Muscle layer of duodenum (tissue), 2 donors: ENCODE results near the gene NKG7.

Experiments
- H3K27ac ChIP-seq: one replicate; pipeline ENCODE4 v1.7.0; 2013; ENCODE audit warnings: mild to moderate bottlenecking, low read length
- H3K27me3 ChIP-seq: one replicate; pipeline ENCODE4 v1.7.0; 2013; ENCODE audit warnings: low read depth, mild to moderate bottlenecking, control low read depth, low read length
- H3K36me3 ChIP-seq, 2 donors: one replicate each; pipeline ENCODE4 v1.7.0; 2013; ENCODE audit warnings: low read length in 2 of 2, control low read depth in 1 of 2, mild to moderate bottlenecking in 1 of 2; ENCODE audit not compliant: insufficient read depth in 2 of 2, control insufficient read depth in 1 of 2
- H3K4me1 ChIP-seq, 2 donors: one replicate each; pipeline ENCODE4 v1.7.0; 2013; ENCODE audit warnings: low read length in 2 of 2, mild to moderate bottlenecking in 2 of 2, control low read depth in 1 of 2, moderate library complexity in 1 of 2; ENCODE audit not compliant: insufficient read depth in 2 of 2, control insufficient read depth in 1 of 2
- H3K4me3 ChIP-seq, 2 donors: one replicate each; pipeline ENCODE4 v1.7.0; 2013; ENCODE audit warnings: low read length in 2 of 2, low read depth in 1 of 2, mild to moderate bottlenecking in 1 of 2
- H3K9me3 ChIP-seq, 2 donors: one replicate each; pipeline ENCODE4 v1.7.0; 2013; ENCODE audit warnings: low read length in 2 of 2, control low read depth in 1 of 2, mild to moderate bottlenecking in 1 of 2; ENCODE audit not compliant: control insufficient read depth in 1 of 2
- donor health status: healthy.

Gene NKG7

GRCh38 chr19:51354742-51355148, 17.7 kb downstream of the NKG7 start:
- H3K4me3 ChIP-seq = no peak overlapping the region
- peaks cover 9 to 32% of the 10 kb centered on the region in 2 donors for H3K36me3 ChIP-seq
- no peaks in the 10 kb centered on the region for H3K27me3 ChIP-seq
- peaks cover 0 to 6% of the 10 kb centered on the region in 2 donors for H3K4me1 ChIP-seq
- H3K27ac ChIP-seq = no peak overlapping the region
- H3K9me3 ChIP-seq = no peaks in the 10 kb centered on the region

GRCh38 chr19:51354103-51354741, 18.2 kb downstream of the NKG7 start:
- Histone ChIP-seq H3K27me3 (no peaks in the 10 kb centered on the region), H3K9me3 (no peaks in the 10 kb centered on the region), H3K27ac (no peak overlapping the region), H3K36me3 (peaks cover 9 to 32% of the 10 kb centered on the region in 2 donors), H3K4me1 (peaks cover 0 to 4% of the 10 kb centered on the region in 2 donors), H3K4me3 (no peak overlapping the region)

- Histone ChIP-seq H3K9me3 (no peaks in the 10 kb centered on the region), H3K36me3 (peaks cover 9 to 32% of the 10 kb centered on the region in 2 donors), H3K27me3 (no peaks in the 10 kb centered on the region), H3K27ac (no peak overlapping the region), H3K4me3 (no peak overlapping the region), H3K4me1 (no peaks in the 10 kb centered on the region)
Observed at GRCh38 chr19:51352783-51353360, 19.6 kb downstream of the NKG7 start.

GRCh38 chr19:51351266-51351990, 21.0 kb downstream of the NKG7 start:
- no peak overlapping the region for H3K27ac ChIP-seq
- H3K36me3 ChIP-seq = peaks cover 15 to 46% of the 10 kb centered on the region in 2 donors
- H3K4me3 ChIP-seq = no peak overlapping the region
- H3K9me3 ChIP-seq = no peaks in the 10 kb centered on the region
- no peaks in the 10 kb centered on the region for H3K27me3 ChIP-seq
- H3K4me1 ChIP-seq = no peaks in the 10 kb centered on the region

GRCh38 chr19:51347209-51347928, 25.1 kb downstream of the NKG7 start:
- Histone ChIP-seq H3K27ac (no peak overlapping the region), H3K4me3 (no peak overlapping the region), H3K9me3 (no peaks in the 10 kb centered on the region), H3K27me3 (no peaks in the 10 kb centered on the region), H3K36me3 (peaks cover 15 to 49% of the 10 kb centered on the region in 2 donors), H3K4me1 (no peaks in the 10 kb centered on the region)

GRCh38 chr19:51346742-51347141, 25.7 kb downstream of the NKG7 start:
- Histone ChIP-seq H3K9me3 (no peaks in the 10 kb centered on the region), H3K36me3 (peaks cover 15 to 45% of the 10 kb centered on the region in 2 donors), H3K4me1 (no peaks in the 10 kb centered on the region)

GRCh38 chr19:51345076-51345620, 27.3 kb downstream of the NKG7 start:
- no peak overlapping the region for H3K4me3 ChIP-seq
- peaks cover 0 to 7% of the 10 kb centered on the region in 2 donors for H3K4me1 ChIP-seq
- H3K36me3 ChIP-seq = peaks cover 9 to 29% of the 10 kb centered on the region in 2 donors
- H3K27ac ChIP-seq = no peak overlapping the region
- H3K27me3 ChIP-seq = no peaks in the 10 kb centered on the region
- no peaks in the 10 kb centered on the region for H3K9me3 ChIP-seq

More at GRCh38 chr19:51346742-51347141, 25.7 kb downstream of the NKG7 start:
- H3K27me3 ChIP-seq = no peaks in the 10 kb centered on the region
- H3K4me3 ChIP-seq = no peak overlapping the region
- H3K27ac ChIP-seq = no peak overlapping the region

- no peak overlapping the region for H3K27ac ChIP-seq
- H3K4me1 ChIP-seq = peaks cover 3 to 21% of the 10 kb centered on the region in 2 donors
- H3K36me3 ChIP-seq = peaks cover 6 to 24% of the 10 kb centered on the region in 2 donors
- H3K27me3 ChIP-seq = no peaks in the 10 kb centered on the region
- H3K4me3 ChIP-seq = no peak overlapping the region
- H3K9me3 ChIP-seq = no peaks in the 10 kb centered on the region
Observed at GRCh38 chr19:51342631-51343569, 29.6 kb downstream of the NKG7 start.

GRCh38 chr19:51341976-51342580, 30.4 kb downstream of the NKG7 start, which contains the start of gene VSIG10L:
Gene VSIG10L (minus strand): TSS chr19:51342139. CDS start chr19:51342124, 15 bp downstream.
- peaks cover under 1 to 16% of the 10 kb centered on the region in 2 donors for H3K36me3 ChIP-seq
- no peaks in the 10 kb centered on the region for H3K27me3 ChIP-seq
- no peaks in the 10 kb centered on the region for H3K9me3 ChIP-seq
- H3K4me1 ChIP-seq = peaks cover 3 to 21% of the 10 kb centered on the region in 2 donors
- no peak within 1 kb of the TSS for H3K27ac ChIP-seq
- H3K4me3 ChIP-seq = no peak within 1 kb of the TSS

- no peaks in the 10 kb centered on the region for H3K27me3 ChIP-seq
- no peak overlapping the region for H3K4me3 ChIP-seq
- H3K4me1 ChIP-seq = peaks cover 3 to 21% of the 10 kb centered on the region in 2 donors
- H3K9me3 ChIP-seq = no peaks in the 10 kb centered on the region
- peaks cover 0 to 10% of the 10 kb centered on the region in 2 donors for H3K36me3 ChIP-seq
- H3K27ac ChIP-seq = no peak overlapping the region
Observed at GRCh38 chr19:51341066-51341465, 31.4 kb downstream of the NKG7 start.
